ENCODE data around the gene NR4A1.

The NR4A1 gene

DNA sequence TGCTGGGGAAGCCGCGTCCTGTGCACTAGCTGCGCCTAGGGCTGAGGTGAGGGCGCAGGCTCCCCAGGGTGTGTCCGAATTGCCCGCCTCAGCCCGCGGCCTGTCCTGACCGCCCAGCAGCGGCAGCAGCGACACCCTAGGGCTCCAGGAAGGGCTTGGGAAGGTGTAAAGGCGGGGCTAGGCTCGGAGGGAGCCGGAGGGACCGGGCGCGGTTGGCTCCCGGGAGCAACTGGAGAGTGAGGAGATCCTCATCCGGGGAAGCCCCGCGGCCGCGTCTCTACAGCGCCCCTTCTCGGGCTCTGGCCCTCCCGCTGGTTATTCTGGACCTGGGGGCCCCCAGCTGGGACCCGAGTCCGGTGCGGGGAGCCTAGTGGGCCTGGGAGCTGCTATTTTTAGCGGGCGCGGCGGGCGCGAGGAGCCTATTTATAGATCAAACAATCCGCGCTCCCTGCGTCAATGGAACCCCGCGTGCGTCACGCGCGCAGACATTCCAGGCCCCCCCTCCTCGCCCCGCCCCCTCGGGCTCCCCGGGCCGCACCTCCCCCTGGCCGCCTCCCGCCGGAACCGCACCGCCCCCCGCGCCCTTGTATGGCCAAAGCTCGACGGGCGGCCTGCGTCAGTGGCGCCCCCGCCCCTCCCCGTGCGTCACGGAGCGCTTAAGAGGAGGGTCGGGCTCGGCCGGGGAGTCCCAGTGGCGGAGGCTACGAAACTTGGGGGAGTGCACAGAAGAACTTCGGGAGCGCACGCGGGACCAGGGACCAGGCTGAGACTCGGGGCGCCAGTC lies at the start of gene NR4A1:
NR4A1 (plus strand) TSS at position 685 of the 784 bp plus-strand sequence. CDS start 2,887 bp downstream, outside the sequence.
- DNase-seq (ENCODE audit: low read depth in 2 of 2) = peak; percentile 99

DNA sequence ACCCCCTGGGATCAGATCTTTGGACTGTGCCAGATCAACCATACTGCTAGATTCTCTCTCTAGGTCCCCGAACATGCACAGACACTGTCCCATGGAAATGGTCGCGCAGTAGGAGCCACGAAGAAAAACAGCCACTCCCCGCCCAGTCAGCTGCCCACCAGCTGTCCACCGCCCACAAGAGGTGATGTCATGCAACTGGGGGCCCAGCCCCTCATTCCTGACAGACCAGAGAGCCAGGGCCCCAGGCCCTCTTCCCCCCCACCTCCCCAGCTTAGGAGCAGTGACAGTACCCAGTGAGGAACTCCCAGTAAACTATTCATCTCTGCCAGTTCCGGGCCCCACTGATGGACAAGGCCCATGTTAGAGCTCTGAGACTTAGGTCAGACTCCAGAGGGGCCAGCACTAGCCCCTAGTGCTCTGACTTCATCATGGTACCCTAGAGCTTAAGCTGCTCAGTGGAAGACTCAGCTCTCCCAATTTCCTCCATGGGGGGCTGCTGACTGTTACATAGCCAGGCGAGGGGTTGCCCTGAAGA lies 48.2 kb upstream of the NR4A1 start:
- no peak for DNase-seq (ENCODE audit: low read depth in 2 of 2)

DNA sequence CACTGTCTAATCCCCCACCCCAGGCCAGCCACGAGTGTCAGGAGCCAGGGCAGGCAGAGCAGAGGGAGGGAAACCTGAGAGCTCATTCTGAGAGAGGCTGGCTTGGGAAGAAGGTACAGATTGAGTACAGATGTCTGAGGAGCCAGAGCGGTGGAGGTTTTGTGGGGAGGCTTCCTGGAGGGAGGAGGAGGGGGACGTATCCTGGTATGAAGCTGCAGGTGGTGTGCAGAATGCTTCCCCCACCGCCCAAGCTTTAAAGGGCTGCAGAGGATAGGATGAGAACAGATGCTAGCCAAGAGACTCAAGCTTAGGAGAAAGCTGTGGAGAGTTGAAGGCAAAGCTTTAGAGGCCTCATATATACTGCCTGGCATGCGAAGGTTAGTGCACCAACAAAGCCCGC lies 47.7 kb upstream of the NR4A1 start:
- no peak for DNase-seq (ENCODE audit: low read depth in 2 of 2)

DNA sequence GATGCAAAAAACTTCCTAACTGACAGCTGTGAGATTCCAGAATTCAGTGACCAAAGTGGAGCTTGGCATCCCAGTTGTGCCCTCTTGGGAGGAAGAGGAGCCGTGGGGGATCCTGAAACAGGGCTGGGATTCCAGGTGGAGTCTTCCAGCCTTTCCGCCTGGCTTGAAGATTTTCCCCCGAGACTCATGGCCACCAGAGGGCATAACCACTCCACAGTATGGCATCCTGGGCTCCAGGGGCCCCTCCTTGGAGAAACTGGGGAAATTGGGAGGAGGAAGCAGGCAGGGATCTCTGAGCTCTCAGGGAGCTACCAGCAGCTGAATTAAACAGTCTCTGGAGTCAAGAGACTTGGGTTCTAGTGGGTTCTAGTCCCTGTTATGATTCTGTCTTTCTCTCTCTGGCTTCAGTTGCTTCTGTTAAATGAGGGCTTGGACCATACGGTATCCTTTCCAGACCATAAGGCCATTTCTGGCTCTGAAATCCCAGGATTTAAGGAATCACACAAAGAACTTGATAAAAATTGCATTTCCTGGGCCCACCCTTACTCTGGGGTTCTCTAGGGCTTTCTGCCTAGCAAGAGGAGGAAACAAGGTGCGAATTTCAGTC lies 47.1 kb upstream of the NR4A1 start:
- DNase-seq (ENCODE audit: low read depth in 2 of 2) = no peak

DNA sequence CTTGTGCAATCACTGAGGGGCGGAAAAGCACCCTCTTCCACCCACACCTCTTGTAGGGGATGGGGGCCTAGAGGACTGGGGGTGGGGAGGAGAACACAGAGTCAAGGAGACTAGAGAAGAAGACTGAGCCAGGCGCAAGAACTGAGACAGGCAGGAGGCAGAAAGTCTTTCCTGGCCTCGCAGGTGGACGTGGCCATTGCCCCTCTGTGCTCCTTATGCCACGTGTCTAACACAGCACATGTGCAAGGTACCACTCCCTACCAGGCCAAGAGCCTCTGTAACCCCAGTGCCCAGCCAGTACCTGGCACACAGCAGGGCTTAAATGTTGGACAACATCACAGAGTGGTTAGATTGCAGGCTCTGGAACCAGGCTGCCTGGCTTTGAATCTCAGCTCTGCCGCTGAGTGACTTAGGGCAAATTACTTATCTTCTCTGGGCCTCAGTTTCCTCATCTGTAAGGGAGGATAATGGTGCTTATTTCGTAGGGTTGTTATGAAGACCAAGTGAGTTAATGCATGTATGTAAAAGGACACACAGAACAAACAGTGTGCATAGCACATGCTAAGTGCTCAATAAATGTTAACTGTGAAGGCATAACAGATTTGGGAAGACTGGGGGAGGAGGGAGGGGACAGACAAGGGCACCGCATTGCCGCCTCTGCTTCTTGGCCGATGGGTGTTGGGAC lies 45.9 kb upstream of the NR4A1 start:
- DNase-seq (ENCODE audit: low read depth in 2 of 2) = no peak

DNA sequence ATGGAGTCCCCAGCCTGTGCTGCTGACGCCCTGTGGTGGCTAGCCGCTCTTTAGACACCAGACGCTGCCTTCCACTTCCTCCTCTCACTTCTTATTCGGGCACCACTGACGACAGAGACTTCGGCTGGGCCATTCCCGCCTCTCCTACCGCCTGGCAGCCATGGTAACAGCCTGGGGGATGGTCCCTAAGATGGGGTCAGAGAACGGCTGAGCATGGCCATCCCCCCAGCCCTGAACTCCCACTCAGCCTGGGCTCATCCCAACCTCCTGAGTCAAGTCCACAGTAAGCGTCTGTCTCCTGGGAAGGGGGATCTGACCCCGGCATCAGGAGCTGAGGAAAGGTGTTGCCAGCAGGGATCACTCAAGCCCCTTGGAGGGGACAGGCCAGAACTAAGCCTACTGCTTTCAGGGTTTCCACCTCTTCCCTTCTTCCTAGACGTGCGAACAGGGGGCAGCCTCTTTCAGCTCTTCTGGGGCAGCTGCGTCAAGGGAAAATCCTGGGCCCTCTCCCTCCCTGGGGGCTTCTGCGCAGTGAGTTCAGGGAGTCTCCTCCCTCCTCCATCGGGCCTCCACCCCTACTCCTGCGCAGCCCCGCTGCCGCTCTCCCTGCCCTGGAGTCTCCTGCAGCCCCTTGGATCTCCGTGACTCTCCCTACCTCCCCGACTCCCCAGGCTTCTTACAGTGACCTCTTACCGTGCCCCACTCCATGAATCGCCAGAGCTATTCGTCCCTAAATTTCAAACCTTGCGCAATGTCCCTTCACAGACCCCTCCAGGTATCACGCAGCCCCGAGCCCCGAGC lies 45.1 kb upstream of the NR4A1 start:
- DNase-seq (ENCODE audit: low read depth in 2 of 2) = no peak

DNA sequence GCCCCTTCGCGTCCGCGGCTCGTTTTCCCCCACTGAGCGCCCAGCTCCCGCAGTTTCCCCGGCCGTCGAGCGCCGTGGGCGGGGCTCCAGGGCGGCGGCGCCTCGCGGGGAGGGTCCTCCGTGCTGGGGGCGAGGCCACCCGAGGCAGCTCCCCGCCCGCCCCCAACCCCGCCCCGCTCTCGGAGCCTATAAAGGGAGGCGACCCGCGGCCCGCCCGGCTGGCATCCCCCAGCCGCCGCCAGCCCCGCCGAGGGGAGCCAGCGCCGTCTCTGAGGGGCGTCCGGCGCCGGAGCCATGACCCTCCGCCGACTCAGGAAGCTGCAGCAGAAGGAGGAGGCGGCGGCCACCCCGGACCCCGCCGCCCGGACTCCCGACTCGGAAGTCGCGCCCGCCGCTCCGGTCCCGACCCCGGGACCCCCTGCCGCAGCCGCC lies 44.5 kb upstream of the NR4A1 start, which contains the start of gene TAMALIN:
TAMALIN (plus strand) TSS at position 221 of the 432 bp plus-strand sequence; CDS start at position 295, 74 bp downstream.
- DNase-seq (ENCODE audit: low read depth in 2 of 2) = peak; percentile 59 to 61

DNA sequence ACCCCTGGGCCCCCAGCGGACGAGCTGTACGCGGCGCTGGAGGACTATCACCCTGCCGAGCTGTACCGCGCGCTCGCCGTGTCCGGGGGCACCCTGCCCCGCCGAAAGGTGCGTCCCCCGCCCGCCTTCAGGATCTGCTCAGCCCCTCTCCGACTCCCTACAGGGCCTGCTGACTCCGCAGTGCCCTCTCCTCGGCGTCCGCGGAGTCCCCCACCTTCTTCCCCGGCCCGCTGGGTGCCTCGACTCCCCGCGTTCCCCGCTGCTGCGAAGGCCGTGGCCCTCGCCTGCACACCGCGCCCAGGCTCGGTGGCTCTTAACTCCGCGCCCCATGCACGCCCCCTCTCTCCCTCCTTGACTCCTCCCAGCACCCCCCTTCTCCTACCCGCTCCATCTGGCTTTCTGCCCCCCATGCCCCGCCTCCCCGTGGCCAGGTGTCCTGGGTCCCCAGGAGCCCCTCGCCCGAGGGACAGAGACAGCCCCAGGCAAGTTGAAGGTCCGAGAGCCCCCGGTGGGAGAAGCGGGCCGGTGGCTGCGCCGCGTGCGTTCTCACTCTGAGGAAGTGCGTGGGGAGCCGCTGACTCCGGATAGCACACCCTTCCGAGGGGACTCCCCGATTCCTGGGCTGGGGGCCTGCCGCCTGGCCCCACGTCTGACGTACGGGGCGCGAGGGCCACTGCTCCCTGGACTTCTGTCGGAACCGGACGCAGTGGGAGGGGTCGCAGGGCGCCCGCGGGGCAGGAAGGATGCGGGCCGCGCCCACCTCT lies 43.9 kb upstream of the NR4A1 start:
- DNase-seq (ENCODE audit: low read depth in 2 of 2) = no peak

DNA sequence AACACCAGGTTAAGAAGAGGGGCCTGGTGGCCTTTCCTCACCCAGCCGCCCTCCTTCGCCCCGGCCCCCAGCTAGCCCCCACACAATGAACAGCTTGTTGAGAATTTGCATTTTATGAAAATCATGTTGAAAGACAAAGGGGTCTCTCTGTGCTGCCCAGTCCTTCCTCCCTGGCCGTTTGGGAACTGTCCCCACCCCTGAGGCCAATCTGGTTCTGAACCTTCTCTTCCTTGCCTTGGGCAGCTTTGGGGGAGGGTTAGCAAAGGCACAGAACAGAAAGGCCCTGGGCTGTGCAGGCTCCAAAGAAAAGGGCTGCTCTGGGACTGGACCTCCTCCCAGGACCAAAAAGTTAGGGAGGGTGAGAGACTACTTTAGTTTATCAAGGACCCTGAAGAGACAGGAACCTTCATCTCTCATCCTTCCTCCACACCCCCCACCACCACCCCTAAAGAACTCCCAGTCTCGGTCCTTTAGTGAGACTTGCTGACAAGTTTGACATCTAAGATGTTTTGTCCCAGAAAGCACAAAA lies 43.2 kb upstream of the NR4A1 start:
- no peak for DNase-seq (ENCODE audit: low read depth in 2 of 2)

DNA sequence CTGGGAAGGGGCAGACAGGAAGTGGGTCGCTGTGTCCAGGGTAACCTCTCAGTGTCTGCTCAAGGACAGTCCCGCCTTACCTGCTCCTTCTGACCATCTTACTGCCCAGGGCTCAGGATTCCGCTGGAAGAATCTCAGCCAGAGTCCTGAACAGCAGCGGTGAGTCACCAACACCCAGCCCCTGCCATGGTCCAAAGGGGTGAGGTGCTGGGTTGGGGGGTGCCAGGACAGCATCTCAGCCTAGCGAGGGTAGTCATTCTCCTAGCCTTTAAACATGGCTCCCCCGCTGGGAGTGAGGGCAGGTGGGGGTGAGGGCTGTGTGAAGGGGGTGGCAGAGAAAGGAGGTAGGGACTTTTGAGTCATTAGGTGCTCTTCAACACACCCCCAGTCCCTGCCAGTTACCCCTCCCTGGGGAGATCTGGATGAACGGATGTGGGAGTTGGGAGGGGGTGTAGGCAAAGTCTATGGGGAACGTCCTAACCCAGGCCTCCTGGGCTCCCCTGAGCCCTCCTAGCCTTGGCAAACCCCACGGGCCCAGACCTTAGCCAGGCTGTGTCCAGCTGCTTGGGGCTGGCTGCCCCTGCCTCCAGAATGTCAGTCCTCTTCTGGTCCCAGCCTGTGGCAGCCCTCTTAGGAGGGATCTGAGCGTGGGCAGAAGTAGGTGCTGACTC lies 42.0 kb upstream of the NR4A1 start:
- DNase-seq (ENCODE audit: low read depth in 2 of 2) = no peak

DNA sequence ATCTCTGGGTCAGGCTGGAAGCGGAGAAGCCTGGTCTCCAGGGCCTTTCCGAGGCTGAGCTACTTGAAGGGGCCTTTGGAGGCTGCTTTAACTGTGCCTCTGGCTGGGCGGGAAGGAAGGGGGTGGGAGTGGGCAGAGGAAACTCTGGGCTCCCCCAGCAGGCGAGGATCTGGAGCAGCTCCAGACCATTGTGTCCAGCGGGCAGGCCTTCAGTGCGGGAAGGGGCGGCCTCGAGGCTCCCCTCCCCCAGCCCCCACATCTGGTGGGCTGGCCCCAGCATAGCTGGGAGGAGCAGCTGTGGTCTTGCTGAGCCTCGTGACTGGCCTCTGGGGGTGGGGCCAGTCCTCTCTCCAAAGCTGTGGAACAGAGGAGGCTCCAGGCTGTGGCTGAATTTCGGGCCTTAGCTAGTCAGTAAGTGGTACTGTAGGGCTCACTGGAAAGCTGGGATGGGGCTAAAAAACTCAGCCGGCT lies 41.1 kb upstream of the NR4A1 start:
- no peak for DNase-seq (ENCODE audit: low read depth in 2 of 2)

DNA sequence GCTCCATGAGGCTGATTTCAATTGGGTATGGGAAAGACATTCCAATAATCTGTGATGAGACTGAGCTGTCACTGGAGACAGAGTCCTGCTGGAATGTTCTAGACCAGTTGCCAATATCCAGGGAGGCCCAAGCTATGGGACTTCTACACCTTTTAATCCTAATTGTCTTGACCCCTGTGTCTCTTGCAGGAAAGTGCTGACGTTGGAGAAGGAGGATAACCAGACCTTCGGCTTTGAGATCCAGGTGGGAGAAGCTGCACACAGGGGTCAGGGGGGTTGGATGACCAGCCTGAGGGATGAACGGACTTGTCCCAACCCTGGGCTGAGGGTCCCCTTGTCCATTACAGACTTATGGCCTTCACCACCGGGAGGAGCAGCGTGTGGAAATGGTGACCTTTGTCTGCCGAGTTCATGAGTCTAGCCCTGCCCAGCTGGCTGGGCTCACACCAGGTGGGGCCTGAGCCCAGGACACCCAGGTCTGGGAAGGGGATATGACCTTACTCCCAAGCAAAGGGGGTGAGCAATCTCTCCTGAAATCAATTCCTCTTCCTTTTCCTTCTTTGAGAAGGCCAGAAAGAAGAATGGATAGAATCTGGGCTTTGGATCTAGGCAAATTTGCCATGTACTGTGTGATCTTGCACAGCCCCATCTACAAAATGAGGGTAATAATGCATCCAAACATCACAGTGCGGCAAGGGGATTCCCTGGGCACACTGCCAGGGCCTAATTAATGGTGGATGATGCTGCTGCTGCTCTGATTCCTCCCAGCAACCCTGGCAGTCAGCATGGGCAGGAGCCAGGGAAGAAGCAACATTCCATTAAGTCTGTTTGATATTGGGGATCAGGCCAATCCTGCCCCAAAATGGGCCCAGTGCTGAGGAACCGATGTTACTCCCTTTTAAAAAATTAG lies 40.3 kb upstream of the NR4A1 start:
- DNase-seq (ENCODE audit: low read depth in 2 of 2) = no peak

DNA sequence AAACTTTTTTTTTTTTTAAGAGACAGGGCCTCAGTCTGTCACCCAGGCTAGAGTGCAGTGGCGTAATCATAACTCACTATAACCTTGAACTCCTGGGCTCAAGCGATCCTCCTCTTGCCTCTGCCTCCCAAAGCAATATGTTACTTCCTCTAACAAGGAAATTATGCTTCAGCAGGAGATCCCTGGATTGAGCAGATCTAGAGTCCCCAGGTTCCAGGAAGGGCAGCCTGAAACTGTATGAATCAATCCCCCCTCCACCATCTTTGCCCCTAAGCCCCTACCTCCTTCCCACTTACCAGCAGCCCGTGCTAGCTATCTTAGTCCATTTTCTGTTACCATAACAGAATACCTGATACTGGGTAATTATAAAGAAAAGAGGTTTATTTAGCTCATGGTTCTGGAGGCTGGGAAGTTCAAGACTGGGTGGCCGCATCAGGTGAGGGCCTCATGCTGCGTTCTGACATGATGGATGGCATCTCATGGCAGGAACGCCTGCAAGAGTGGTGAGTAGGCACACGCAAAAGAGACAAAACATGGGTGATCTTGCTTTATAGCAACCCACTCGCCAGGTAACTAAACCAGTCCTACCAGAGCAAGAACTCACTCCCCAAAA lies 39.5 kb upstream of the NR4A1 start:
- DNase-seq (ENCODE audit: low read depth in 2 of 2) = no peak

DNA sequence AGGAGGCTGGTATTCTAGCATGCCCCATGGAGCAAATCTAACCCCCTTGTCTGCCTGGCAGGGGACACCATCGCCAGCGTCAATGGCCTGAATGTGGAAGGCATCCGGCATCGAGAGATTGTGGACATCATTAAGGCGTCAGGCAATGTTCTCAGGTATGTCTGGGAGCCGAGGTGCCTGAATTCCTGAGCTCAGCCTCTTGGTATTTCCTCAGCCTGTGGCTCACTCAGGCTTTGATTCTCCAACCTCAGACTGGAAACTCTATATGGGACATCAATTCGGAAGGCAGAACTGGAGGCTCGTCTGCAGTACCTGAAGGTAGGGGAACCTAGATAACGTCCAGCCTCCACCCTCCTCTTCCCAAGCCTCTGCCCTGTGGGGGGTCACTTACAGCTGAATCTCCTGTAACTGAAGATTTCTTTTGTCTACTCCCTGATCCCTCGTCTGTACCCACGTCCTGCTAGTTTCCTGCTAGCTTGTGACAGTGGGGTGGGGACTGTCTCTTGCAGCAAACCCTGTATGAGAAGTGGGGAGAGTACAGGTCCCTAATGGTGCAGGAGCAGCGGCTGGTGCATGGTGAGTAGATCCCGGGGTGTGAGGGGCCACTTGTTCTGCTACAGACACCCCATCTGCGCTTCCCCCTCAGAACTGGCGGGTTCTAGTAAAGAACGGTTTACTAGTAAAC lies 37.5 kb upstream of the NR4A1 start:
- no peak for DNase-seq (ENCODE audit: low read depth in 2 of 2)

DNA sequence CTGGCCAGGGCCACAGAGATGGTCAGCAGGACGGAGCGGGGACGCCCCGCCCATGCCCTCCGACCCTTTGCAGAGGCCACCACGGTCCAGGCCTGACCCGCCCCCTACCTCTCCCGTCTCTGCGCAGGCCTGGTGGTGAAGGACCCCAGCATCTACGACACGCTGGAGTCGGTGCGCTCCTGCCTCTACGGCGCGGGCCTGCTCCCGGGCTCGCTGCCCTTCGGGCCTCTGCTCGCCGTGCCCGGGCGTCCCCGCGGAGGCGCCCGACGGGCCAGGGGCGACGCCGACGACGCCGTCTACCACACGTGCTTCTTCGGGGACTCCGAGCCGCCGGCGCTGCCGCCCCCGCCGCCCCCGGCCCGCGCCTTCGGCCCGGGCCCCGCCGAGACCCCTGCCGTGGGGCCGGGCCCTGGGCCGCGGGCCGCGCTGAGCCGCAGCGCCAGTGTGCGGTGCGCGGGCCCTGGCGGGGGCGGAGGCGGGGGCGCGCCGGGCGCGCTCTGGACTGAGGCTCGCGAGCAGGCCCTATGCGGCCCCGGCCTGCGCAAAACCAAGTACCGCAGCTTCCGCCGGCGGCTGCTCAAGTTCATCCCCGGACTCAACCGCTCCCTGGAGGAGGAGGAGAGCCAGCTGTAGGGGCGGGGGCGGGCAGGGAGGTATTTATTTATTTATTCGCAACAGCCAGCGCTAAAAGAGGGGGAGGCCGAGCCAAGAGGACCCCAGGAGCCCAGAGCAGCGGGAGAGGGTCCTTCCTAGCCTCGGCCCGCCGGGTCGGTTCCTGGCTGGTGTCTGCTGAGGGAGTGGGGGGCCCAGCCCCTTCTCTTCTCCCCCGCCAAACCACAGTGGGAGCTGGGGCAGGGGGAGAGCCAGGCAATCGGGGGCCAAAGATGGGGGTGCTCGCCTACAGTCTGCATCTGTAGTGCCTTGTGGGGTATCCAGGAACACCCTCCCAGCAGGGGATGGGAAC lies 36.4 kb upstream of the NR4A1 start:
- no peak for DNase-seq (ENCODE audit: low read depth in 2 of 2)

DNA sequence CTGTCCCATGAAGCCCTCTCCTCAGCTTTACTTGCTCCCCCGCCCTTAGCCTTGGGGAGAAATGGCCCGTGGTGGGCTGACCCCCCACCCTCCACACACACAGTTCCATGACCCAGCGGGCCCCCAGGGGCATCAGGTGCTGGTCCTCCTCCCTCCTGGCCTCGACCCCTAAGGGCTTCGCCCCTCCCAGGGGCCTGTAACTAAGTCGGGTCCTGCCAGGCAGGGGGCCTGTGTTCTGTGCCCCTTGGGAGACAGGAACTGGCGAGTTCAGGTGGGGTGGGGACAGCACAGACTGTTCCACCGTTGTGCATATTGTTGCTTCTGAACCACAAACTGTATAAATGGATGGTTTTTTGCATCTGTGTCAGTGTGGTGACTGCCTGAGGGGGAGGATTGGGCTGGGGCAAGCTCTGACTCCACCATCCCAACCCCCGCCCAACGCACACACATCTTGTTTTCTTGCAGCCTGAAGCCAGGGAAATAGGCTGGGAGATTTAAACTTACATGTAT lies 35.7 kb upstream of the NR4A1 start:
- DNase-seq (ENCODE audit: low read depth in 2 of 2) = no peak

Measured in activated CD4-positive, alpha-beta T cell treated with anti-CD3 and anti-CD28 coated beads for 24 hours (primary cell).